Neural progenitor cell (in vitro differentiated cells): Measurements from ENCODE around the gene MAP2K7. TPM values are rescaled to one million over a fixed set of nuclear protein-coding genes. Genes with fewer than 3 reads are reported as not detected.

ENCODE experiments used
- DNase-seq: peaks from one replicate; pipeline ENCODE4 v3.0.0-alpha.2; 2016; ENCODE audit warnings: low spot score
- H2AFZ ChIP-seq: fragments of 200-600 bp; sonication (generic); replicated peaks from 2 replicates; pipeline ENCODE4 v1.6.1; 2016; ENCODE audit warnings: antibody characterized with exemption
- H3F3A ChIP-seq: fragments of 200-600 bp; sonication (generic); 2 replicates; pipeline ENCODE4 v1.6.1; 2016; ENCODE audit warnings: antibody characterized with exemption, low read depth
- H3K27ac ChIP-seq: fragments of 200-600 bp; sonication (generic); 2 replicates; pipeline ENCODE4 v1.5.1; 2016; ENCODE audit warnings: mild to moderate bottlenecking
- H3K27me3 ChIP-seq: fragments of 200-600 bp; sonication (generic); 2 replicates; pipeline ENCODE4 v1.6.1; 2016; ENCODE audit warnings: mild to moderate bottlenecking, moderate library complexity
- H3K36me3 ChIP-seq: fragments of 200-600 bp; sonication (generic); 2 replicates; pipeline ENCODE4 v1.5.1; 2016
- H3K4me1 ChIP-seq: fragments of 200-600 bp; sonication (generic); 2 replicates; pipeline ENCODE4 v1.6.1; 2016; ENCODE audit warnings: mixed run types
- H3K4me2 ChIP-seq: fragments of 200-600 bp; sonication (generic); 2 replicates; pipeline ENCODE4 v1.6.1; 2016
- H3K4me3 ChIP-seq: fragments of 200-600 bp; sonication (generic); 2 replicates; pipeline ENCODE4 v1.5.1; 2016
- H3K79me2 ChIP-seq: fragments of 200-600 bp; sonication (generic); 2 replicates; pipeline ENCODE4 v1.6.1; 2016; ENCODE audit warnings: low read depth
- H3K9ac ChIP-seq: fragments of 200-600 bp; sonication (generic); 2 replicates; pipeline ENCODE4 v1.6.1; 2016
- H3K9me3 ChIP-seq: fragments of 200-600 bp; sonication (generic); 2 replicates; pipeline ENCODE4 v1.5.1; 2016; ENCODE audit warnings: low read depth
- H4K20me1 ChIP-seq: fragments of 200-600 bp; sonication (generic); 2 replicates; pipeline ENCODE4 v1.6.1; 2016; ENCODE audit warnings: low read depth
- H3K27ac Mint-ChIP-seq: 3 replicates; pipeline ENCODE4 v1.8.0; 2021; ENCODE audit warnings: mixed read lengths
- H3K27me3 Mint-ChIP-seq: 2 replicates; pipeline ENCODE4 v1.8.0; 2022; ENCODE audit warnings: low read depth, mild to moderate bottlenecking, inconsistent platforms, moderate library complexity, mixed read lengths; ENCODE audit not compliant: insufficient read depth
- H3K36me3 Mint-ChIP-seq: 3 replicates; pipeline ENCODE4 v1.8.0; 2021; ENCODE audit warnings: mixed read lengths
- H3K4me1 Mint-ChIP-seq: 3 replicates; pipeline ENCODE4 v1.8.0; 2021; ENCODE audit warnings: mixed read lengths
- H3K4me3 Mint-ChIP-seq: 3 replicates; pipeline ENCODE4 v1.8.0; 2021; ENCODE audit warnings: mild to moderate bottlenecking, moderate library complexity, mixed read lengths
- H3K9me3 Mint-ChIP-seq: 3 replicates; pipeline ENCODE4 v1.8.0; 2020; ENCODE audit warnings: mixed read lengths
- EZH2 ChIP-seq: fragments of 200-600 bp; sonication (generic); IDR thresholded peaks from 2 replicates; pipeline ENCODE4 v1.6.1; 2017; ENCODE audit warnings: antibody characterized with exemption, mild to moderate bottlenecking, moderate library complexity
- EZH2phosphoT487 ChIP-seq: fragments of 200-600 bp; sonication (generic); IDR thresholded peaks from 2 replicates; pipeline ENCODE4 v1.6.1; 2017; ENCODE audit warnings: antibody characterized with exemption
- total RNA-seq: library from RNA; depleted of rRNA; stranded (reverse); fragments of >200 nt; gene quantifications from 2 replicates; pipeline ENCODE4 v1.2.3, GENCODE V29; 2015; ENCODE audit warnings: low replicate concordance
- TF ChIP-seq, protein P1 (sequence below): fragments of 200-600 bp; sonication (generic); IDR thresholded peaks from 2 replicates; pipeline ENCODE4 v1.5.1; 2017; ENCODE audit warnings: antibody characterized with exemption, mild to moderate bottlenecking

Gene MAP2K7
- total RNA-seq, 1 donor from 2014 or later: 14.4 TPM

- TF ChIP-seq, protein P1, sequence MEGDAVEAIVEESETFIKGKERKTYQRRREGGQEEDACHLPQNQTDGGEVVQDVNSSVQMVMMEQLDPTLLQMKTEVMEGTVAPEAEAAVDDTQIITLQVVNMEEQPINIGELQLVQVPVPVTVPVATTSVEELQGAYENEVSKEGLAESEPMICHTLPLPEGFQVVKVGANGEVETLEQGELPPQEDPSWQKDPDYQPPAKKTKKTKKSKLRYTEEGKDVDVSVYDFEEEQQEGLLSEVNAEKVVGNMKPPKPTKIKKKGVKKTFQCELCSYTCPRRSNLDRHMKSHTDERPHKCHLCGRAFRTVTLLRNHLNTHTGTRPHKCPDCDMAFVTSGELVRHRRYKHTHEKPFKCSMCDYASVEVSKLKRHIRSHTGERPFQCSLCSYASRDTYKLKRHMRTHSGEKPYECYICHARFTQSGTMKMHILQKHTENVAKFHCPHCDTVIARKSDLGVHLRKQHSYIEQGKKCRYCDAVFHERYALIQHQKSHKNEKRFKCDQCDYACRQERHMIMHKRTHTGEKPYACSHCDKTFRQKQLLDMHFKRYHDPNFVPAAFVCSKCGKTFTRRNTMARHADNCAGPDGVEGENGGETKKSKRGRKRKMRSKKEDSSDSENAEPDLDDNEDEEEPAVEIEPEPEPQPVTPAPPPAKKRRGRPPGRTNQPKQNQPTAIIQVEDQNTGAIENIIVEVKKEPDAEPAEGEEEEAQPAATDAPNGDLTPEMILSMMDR: no peak
- TF ChIP-seq EZH2phosphoT487: no peak
- TF ChIP-seq EZH2: no peak
- DNase-seq: no peak
- Histone ChIP-seq H3K4me2 (no peak overlapping the region), H3K27ac (no peak overlapping the region), H3K79me2 (no peaks in the 10 kb centered on the region), H3K36me3 (no peaks in the 10 kb centered on the region), H2AFZ (no peak overlapping the region), H3K4me1 (no peaks in the 10 kb centered on the region), H4K20me1 (no peaks in the 10 kb centered on the region), H3K9ac (no peak overlapping the region), H3K27me3 (no peaks in the 10 kb centered on the region), H3F3A (peaks cover 10% of the 10 kb centered on the region), H3K9me3 (no peaks in the 10 kb centered on the region), H3K4me3 (no peak overlapping the region)
- Mint-ChIP-seq H3K36me3 (peaks cover 4% of the 10 kb centered on the region), H3K27me3 (peaks cover 9% of the 10 kb centered on the region), H3K4me3 (no peak overlapping the region), H3K9me3 (no peaks in the 10 kb centered on the region), H3K27ac (no peak overlapping the region), H3K4me1 (peaks cover 4% of the 10 kb centered on the region)
Observed at GRCh38 chr19:7953060-7953459, 49.4 kb downstream of the MAP2K7 start.

DNA sequence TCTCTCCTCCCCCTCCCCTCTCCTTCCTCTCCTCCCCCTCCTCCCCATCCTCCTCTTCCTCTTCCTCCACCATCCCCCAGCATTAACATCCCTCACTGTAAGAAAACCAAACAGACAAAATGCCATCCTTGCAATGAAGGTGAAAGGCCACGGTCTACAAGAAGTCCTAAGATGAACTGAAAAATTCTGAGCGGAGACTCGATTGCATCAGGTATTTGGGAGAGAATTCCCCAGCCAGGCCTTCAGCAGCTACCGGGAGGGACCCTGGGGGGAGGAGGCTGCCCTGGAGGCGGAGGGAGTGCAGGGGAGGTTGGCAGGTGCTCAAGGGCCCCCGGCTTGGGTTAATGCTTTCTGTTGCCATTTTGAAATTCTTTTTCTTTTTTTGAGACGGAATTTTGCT lies 49.9 kb downstream of the MAP2K7 start:
- Histone ChIP-seq H3K79me2 (no peaks in the 10 kb centered on the region), H3K27ac (no peak overlapping the region), H3F3A (peaks cover 13% of the 10 kb centered on the region), H2AFZ (no peak overlapping the region), H3K36me3 (no peaks in the 10 kb centered on the region), H3K9me3 (no peaks in the 10 kb centered on the region), H3K4me1 (no peaks in the 10 kb centered on the region), H3K27me3 (no peaks in the 10 kb centered on the region), H3K9ac (no peak overlapping the region), H4K20me1 (no peaks in the 10 kb centered on the region), H3K4me2 (no peak overlapping the region), H3K4me3 (no peak overlapping the region)
- Mint-ChIP-seq H3K4me1 (peaks cover 4% of the 10 kb centered on the region), H3K4me3 (peak overlapping the region; percentile 6), H3K27me3 (peaks cover 9% of the 10 kb centered on the region), H3K9me3 (no peaks in the 10 kb centered on the region), H3K36me3 (peaks cover 4% of the 10 kb centered on the region), H3K27ac (no peak overlapping the region)
- TF ChIP-seq EZH2phosphoT487: no peak
- no peak for TF ChIP-seq EZH2
- TF ChIP-seq, protein P1: no peak
- no peak for DNase-seq

DNA sequence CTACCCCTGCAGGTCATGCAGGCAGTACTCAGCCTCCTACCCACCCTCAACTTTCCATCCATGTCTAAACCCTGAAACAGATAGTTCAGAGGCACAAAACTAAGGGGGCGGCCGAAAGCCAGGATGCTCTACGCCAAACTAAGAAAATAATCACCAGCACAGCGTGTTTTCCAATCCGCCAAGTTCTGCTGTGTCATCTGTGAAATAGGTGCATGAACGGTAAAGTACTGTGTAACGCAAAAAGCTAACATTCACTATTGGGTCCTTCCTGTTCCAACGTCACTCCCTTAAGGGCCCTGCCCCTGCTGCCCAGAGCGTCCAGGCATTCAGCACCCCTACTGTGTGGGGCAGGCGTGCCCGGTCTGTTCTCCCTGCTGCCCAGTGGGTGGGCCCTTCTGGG lies 52.0 kb downstream of the MAP2K7 start:
- no peak overlapping the region for H3K27ac Mint-ChIP-seq
- TF ChIP-seq EZH2: no peak
- no peak for TF ChIP-seq EZH2phosphoT487
- TF ChIP-seq, protein P1: no peak

More for the DNA sequence above, 52.0 kb downstream of the MAP2K7 start:
- Histone ChIP-seq H3K9me3 (no peaks in the 10 kb centered on the region), H3K27ac (no peak overlapping the region), H3F3A (peaks cover 24% of the 10 kb centered on the region), H4K20me1 (peaks cover 9% of the 10 kb centered on the region), H3K4me1 (no peaks in the 10 kb centered on the region), H3K36me3 (no peaks in the 10 kb centered on the region), H3K79me2 (no peaks in the 10 kb centered on the region), H3K9ac (no peak overlapping the region), H3K27me3 (no peaks in the 10 kb centered on the region), H3K4me3 (no peak overlapping the region), H3K4me2 (no peak overlapping the region), H2AFZ (no peak overlapping the region)
- DNase-seq: no peak
- H3K9me3 Mint-ChIP-seq: no peaks in the 10 kb centered on the region
- peaks cover 4% of the 10 kb centered on the region for H3K4me1 Mint-ChIP-seq
- H3K4me3 Mint-ChIP-seq: no peak overlapping the region
- H3K27me3 Mint-ChIP-seq: peaks cover 9% of the 10 kb centered on the region
- H3K36me3 Mint-ChIP-seq: no peaks in the 10 kb centered on the region
